Measurements from ENCODE around the gene TMEM238.

Gene TMEM238

GRCh38 chr19:55358493-55358892 is 25.6 kb downstream of the TMEM238 start:
- DNase-seq (ENCODE audit: low read depth), result no peak

GRCh38 chr19:55355213-55355821 is 28.8 kb downstream of the TMEM238 start:
- DNase-seq (ENCODE audit: low read depth), result no peak

- DNase-seq (ENCODE audit: low read depth), result no peak
These were observed 29.3 kb downstream of the TMEM238 start, which contains the start of gene COX6B2 for GRCh38 chr19:55354698-55355212. Gene COX6B2, minus strand, starts transcription at chr19:55354719. Its CDS starts 198 bp downstream, at chr19:55354521.

- no peak for DNase-seq (ENCODE audit: low read depth)
These were observed 30.0 kb downstream of the TMEM238 start for GRCh38 chr19:55353803-55354697.

- no peak for DNase-seq (ENCODE audit: low read depth)
These were observed 30.7 kb downstream of the TMEM238 start for GRCh38 chr19:55353356-55353802.

GRCh38 chr19:55352549-55353145 is 31.4 kb downstream of the TMEM238 start:
- DNase-seq (ENCODE audit: low read depth), result no peak

- DNase-seq (ENCODE audit: low read depth), result no peak
These were observed 32.1 kb downstream of the TMEM238 start for GRCh38 chr19:55352040-55352439.

GRCh38 chr19:55350620-55351315 is 33.3 kb downstream of the TMEM238 start:
- no peak for DNase-seq (ENCODE audit: low read depth)

- DNase-seq (ENCODE audit: low read depth), result no peak
These were observed 35.6 kb downstream of the TMEM238 start for GRCh38 chr19:55348317-55349034.

- DNase-seq (ENCODE audit: low read depth), result no peak
These were observed 36.6 kb downstream of the TMEM238 start for GRCh38 chr19:55347442-55348009.

GRCh38 chr19:55346725-55347441 is 37.2 kb downstream of the TMEM238 start:
- DNase-seq (ENCODE audit: low read depth), result no peak

- DNase-seq (ENCODE audit: low read depth), result no peak
These were observed 38.0 kb downstream of the TMEM238 start for GRCh38 chr19:55345818-55346724.

GRCh38 chr19:55345101-55345817 is 38.8 kb downstream of the TMEM238 start:
- DNase-seq (ENCODE audit: low read depth), result no peak

- no peak for DNase-seq (ENCODE audit: low read depth)
These were observed 39.6 kb downstream of the TMEM238 start for GRCh38 chr19:55344444-55344843.

GRCh38 chr19:55341595-55342531 is 42.2 kb downstream of the TMEM238 start:
- no peak for DNase-seq (ENCODE audit: low read depth)

GRCh38 chr19:55341171-55341588 is 42.9 kb downstream of the TMEM238 start:
- peak; percentile 68 for DNase-seq (ENCODE audit: low read depth)

GRCh38 chr19:55340784-55341147 is 43.3 kb downstream of the TMEM238 start:
- peak; percentile 22 for DNase-seq (ENCODE audit: low read depth)
